Testis (tissue), 3 donors: ENCODE measurements around the gene LYG1. TPM values are rescaled to one million over a fixed set of nuclear protein-coding genes. Genes with fewer than 3 reads are reported as not detected.

Source experiments
- DNase-seq: peaks from one replicate; pipeline ENCODE4 v3.0.0-alpha.2; 2019
- H3K27ac ChIP-seq, 2 donors: fragments of 200-600 bp; sonication (generic); one replicate each; pipeline ENCODE4 v1.5.1; 2019
- H3K27me3 ChIP-seq: fragments of 200-600 bp; sonication (generic); one replicate; pipeline ENCODE4 v1.5.1; 2019
- H3K36me3 ChIP-seq: fragments of 200-600 bp; sonication (generic); one replicate; pipeline ENCODE4 v1.5.1; 2017; ENCODE audit warnings: low read depth; ENCODE audit errors: missing control alignments
- H3K4me1 ChIP-seq: fragments of 200-600 bp; sonication (generic); one replicate; pipeline ENCODE4 v1.5.1; 2019
- H3K4me3 ChIP-seq, 2 donors: fragments of 200-600 bp; sonication (generic); one replicate each; pipeline ENCODE4 v1.5.1; 2017 to 2019
- H3K9me3 ChIP-seq: fragments of 200-600 bp; sonication (generic); one replicate; pipeline ENCODE4 v1.5.1; 2017
- CTCF ChIP-seq, 3 experiments: fragments of 450-650 bp in 2 of 3; fragments of 200-600 bp in 1 of 3; sonication (generic) in 1 of 3; IDR thresholded peaks; one replicate each; pipeline ENCODE4 v1.5.1; 2016 to 2019; ENCODE audit warnings: antibody characterized with exemption in 3 of 3, mild to moderate bottlenecking in 2 of 3, moderate library complexity in 1 of 3
- POLR2A ChIP-seq: fragments of 450-650 bp; IDR thresholded peaks from one replicate; pipeline ENCODE4 v1.6.1; 2017; ENCODE audit warnings: antibody characterized with exemption, mild to moderate bottlenecking, moderate library complexity
- WGBS, 2 donors: methylation state at CpG; one replicate each; pipeline ENCODE4 v1.1.5; 2018; 5-methylcytosine and 5-hydroxymethylcytosine counted together
- intact Hi-C: fragments of 100-400 bp; cut with DNase I; formaldehyde crosslinking; loops from one replicate; pipeline ENCODE4 v1.15.1; 2023; ENCODE audit warnings: low total_unique reads
- polyA plus RNA-seq: library from polyadenylated mRNA; stranded (reverse); fragments of 350-450 nt; fragmentation: Illumina TruSeq; extraction: RNeasy Lipid Tissue Mini Kit (QIAGEN cat#74804); gene quantifications from one replicate; pipeline ENCODE4 v1.2.3, GENCODE V29; 2014; ENCODE audit warnings: low read depth, low replicate concordance; ENCODE audit not compliant: insufficient read depth
- total RNA-seq, 2 donors: library from RNA; depleted of rRNA; stranded (reverse); fragments of >200 nt; gene quantifications; one replicate each; pipeline ENCODE4 v1.2.3, GENCODE V29; 2016

Gene LYG1
- total and polyA plus RNA-seq, 3 donors from 2014 or later: 2.9 to 5.8 (median 3.3) TPM

- Histone ChIP-seq H3K36me3 (no peaks in the 10 kb centered on the region), H3K27ac (no peak overlapping the region), H3K27me3 (no peaks in the 10 kb centered on the region), H3K9me3 (no peaks in the 10 kb centered on the region), H3K4me3 (no peak overlapping the region), H3K4me1 (peaks cover 6% of the 10 kb centered on the region)
- TF ChIP-seq POLR2A (no peak), CTCF (IDR thresholded peaks at IDR 0.05) (no peak)
- 81 to 90% methylated on average over 8 of the region's 8 CpGs for WGBS, 2 donors
- intact Hi-C loops: no loop called here
- no peak for DNase-seq
Measured at GRCh38 chr2:99340669-99341236, 39.8 kb upstream of the LYG1 start.

GRCh38 chr2:99338029-99338585 is 37.1 kb upstream of the LYG1 start:
- H3K27ac ChIP-seq: peak overlapping the region; percentile 87 to 90

GRCh38 chr2:99337113-99338028 is 36.4 kb upstream of the LYG1 start, which contains the start of gene EIF5B:
Gene EIF5B, plus strand, starts transcription at chr2:99337389. Its CDS starts 166 bp downstream, at chr2:99337555.
- 0 to 1% methylated on average over 57 to 87 of the region's 87 CpGs for WGBS, 2 donors
- DNase-seq: peak; percentile 97
- H3K4me3 ChIP-seq: peak within 1 kb of the TSS; percentile 74 to 98
- no peaks in the 10 kb centered on the region for H3K27me3 ChIP-seq
- H3K9me3 ChIP-seq: no peaks in the 10 kb centered on the region
- TF ChIP-seq POLR2A (no peak), CTCF (IDR thresholded peaks at IDR 0.05) (peak; percentile 57 to 63 (median 60))
- H3K36me3 ChIP-seq: no peaks in the 10 kb centered on the region
- H3K27ac ChIP-seq: peak within 1 kb of the TSS; percentile 87 to 90
- intact Hi-C loops: loop anchor here (5.0 to 10.0 kb wide), 3 partner anchors 150 to 1227 kb away; partner anchors contain the start of genes MITD1, MRPL30 and PDCL3
- H3K4me1 ChIP-seq: peaks cover 19% of the 10 kb centered on the region

More at GRCh38 chr2:99338029-99338585, 37.1 kb upstream of the LYG1 start:
- Histone ChIP-seq H3K4me1 (peaks cover 19% of the 10 kb centered on the region), H3K27me3 (no peaks in the 10 kb centered on the region), H3K9me3 (no peaks in the 10 kb centered on the region), H3K4me3 (peak overlapping the region; percentile 74 to 98), H3K36me3 (no peaks in the 10 kb centered on the region)
- intact Hi-C loops: loop anchor here (5.0 to 10.0 kb wide), 3 partner anchors 149 to 1227 kb away; partner anchors contain the start of genes MITD1, MRPL30 and PDCL3
- no peak for DNase-seq
- no peak for TF ChIP-seq CTCF (IDR thresholded peaks at IDR 0.05)
- no peak for TF ChIP-seq POLR2A
- WGBS, 2 donors: 2 to 3% methylated on average over 17 of the region's 17 CpGs

GRCh38 chr2:99336804-99337112 is 35.8 kb upstream of the LYG1 start:
- Histone ChIP-seq H3K27ac (peak overlapping the region; percentile 87 to 90), H3K4me1 (peaks cover 19% of the 10 kb centered on the region), H3K36me3 (no peaks in the 10 kb centered on the region), H3K9me3 (no peaks in the 10 kb centered on the region), H3K27me3 (no peaks in the 10 kb centered on the region), H3K4me3 (peak overlapping the region; percentile 74 to 98)
- WGBS, 2 donors: 0 to 1% methylated on average over 8 of the region's 8 CpGs
- intact Hi-C loops: loop anchor here (5.0 to 10.0 kb wide), 3 partner anchors 151 to 1228 kb away; partner anchors contain the start of genes MITD1, MRPL30 and PDCL3
- TF ChIP-seq CTCF (IDR thresholded peaks at IDR 0.05) (no peak), POLR2A (no peak)
- DNase-seq: no peak
